ENCODE measurements around the gene CD27. TPM values are rescaled to one million over a fixed set of nuclear protein-coding genes. Genes with fewer than 3 reads are reported as not detected.

CD27 gene
- total and polyA plus RNA-seq, 2 of the 13 experiments (the other 11 are each of a cell fraction or from before 2014, with no cell fraction given): 0.12 TPM; not detected in 1

- no peak for TF ChIP-seq ZKSCAN8 (CRISPR knock-in tag; IDR thresholded peaks at IDR 0.05; ENCODE audit: borderline replicate concordance)
- peak; percentile 56; the same call in 1 of the 2 replicates for TF ChIP-seq MIER3 (CRISPR knock-in tag; IDR thresholded peaks at IDR 0.05; ENCODE audit: borderline replicate concordance)
- TF ChIP-seq ZSCAN21 (CRISPR knock-in tag; IDR thresholded peaks at IDR 0.05; ENCODE audit: borderline replicate concordance): peak; percentile 89
- peak; percentile 70 for TF ChIP-seq ETV5 (CRISPR knock-in tag; IDR thresholded peaks at IDR 0.05; ENCODE audit: borderline replicate concordance)
- TF ChIP-seq ZNF616 (CRISPR knock-in tag; IDR thresholded peaks at IDR 0.05; ENCODE audit: low read depth): peak; percentile 32; the same call in 1 of the 2 replicates
- TF ChIP-seq MLX (CRISPR knock-in tag; IDR thresholded peaks at IDR 0.05): no peak; the same call in none of the 2 replicates
- TF ChIP-seq ERF (CRISPR knock-in tag; IDR thresholded peaks at IDR 0.05): peak; percentile 81
- no peak for TF ChIP-seq ZBTB46 (CRISPR knock-in tag; IDR thresholded peaks at IDR 0.05; ENCODE audit: borderline replicate concordance)
- no peak; the same call in 1 of the 2 replicates for TF ChIP-seq MYC (CRISPR knock-in tag; IDR thresholded peaks at IDR 0.05; ENCODE audit: borderline replicate concordance)
- TF ChIP-seq ZMYM4 (CRISPR knock-in tag; IDR thresholded peaks at IDR 0.05): peak; percentile 91
- no peak for TF ChIP-seq NCOR1 (IDR thresholded peaks at IDR 0.05; ENCODE audit: borderline replicate concordance, low read length)
- peak; percentile 81; the same call in 1 of the 2 replicates for TF ChIP-seq TMF1 (CRISPR knock-in tag; IDR thresholded peaks at IDR 0.05; ENCODE audit: low read depth)
- peak; percentile 42 for TF ChIP-seq ZNF18 (CRISPR knock-in tag; IDR thresholded peaks at IDR 0.05; ENCODE audit: insufficient replicate concordance)
- TF ChIP-seq MBNL3 (CRISPR knock-in tag; conservative IDR thresholded peaks at IDR 0.05): no peak
- no peak; the same call in 1 of the 2 replicates for TF ChIP-seq ZNF256 (CRISPR knock-in tag; conservative IDR thresholded peaks at IDR 0.05)
- 0 out of 2 replicates have a peak, but pooled peaks have one; percentile 9 for TF ChIP-seq EEA1 (CRISPR knock-in tag; IDR thresholded peaks at IDR 0.05; ENCODE audit: borderline replicate concordance)
- TF ChIP-seq FOSL2 (CRISPR knock-in tag; IDR thresholded peaks at IDR 0.05): 0 out of 2 replicates have a peak, but pooled peaks have one; percentile 17
- TF ChIP-seq U2AF2 (IDR thresholded peaks at IDR 0.05; ENCODE audit: low read depth, low read length): no peak
- TF ChIP-seq FIP1L1 (IDR thresholded peaks at IDR 0.05; ENCODE audit: borderline replicate concordance, insufficient read depth, low read depth, low read length): no peak
- peak; percentile 25; the same call in 1 of the 2 replicates for TF ChIP-seq KDM4B (CRISPR knock-in tag; IDR thresholded peaks at IDR 0.05)
- no peak for TF ChIP-seq TCF7L2 (IDR thresholded peaks at IDR 0.05; ENCODE audit: low read depth, low read length)
- TF ChIP-seq STAG1 (CRISPR knock-in tag; IDR thresholded peaks at IDR 0.05): peak; percentile 8; the same call in 1 of the 2 replicates
- no peak for TF ChIP-seq TRAFD1 (CRISPR knock-in tag; IDR thresholded peaks at IDR 0.05; ENCODE audit: borderline replicate concordance)
- peak; percentile 80 for TF ChIP-seq KLF11 (CRISPR knock-in tag; IDR thresholded peaks at IDR 0.05)
- no peak; the same call in 1 of the 2 replicates for TF ChIP-seq ZBTB7A (CRISPR knock-in tag; IDR thresholded peaks at IDR 0.05)
Observed at GRCh38 chr12:6470375-6471163, 25.8 kb downstream of the CD27 start, which contains the start of gene VAMP1 (continued).
